GM10266 (cell line): Measurements from ENCODE around the gene GSTM3.
"Not testable (repeated sequence)": the region's sequence is repeated elsewhere in the genome, so short reads cannot be mapped to it uniquely, and the experiment has no call there.

Experiments
- DNase-seq: peaks from one replicate; pipeline ENCODE4 v3.0.0; 2012; ENCODE audit errors: extremely low spot score
- TF ChIP-seq, protein P1 (sequence below): IDR thresholded peaks from 2 replicates; pipeline ENCODE4 v1.5.1; 2012; ENCODE audit warnings: mild to moderate bottlenecking, low read depth; ENCODE audit not compliant: control insufficient read depth, insufficient read depth; ENCODE audit errors: missing control alignments

Gene GSTM3

DNA sequence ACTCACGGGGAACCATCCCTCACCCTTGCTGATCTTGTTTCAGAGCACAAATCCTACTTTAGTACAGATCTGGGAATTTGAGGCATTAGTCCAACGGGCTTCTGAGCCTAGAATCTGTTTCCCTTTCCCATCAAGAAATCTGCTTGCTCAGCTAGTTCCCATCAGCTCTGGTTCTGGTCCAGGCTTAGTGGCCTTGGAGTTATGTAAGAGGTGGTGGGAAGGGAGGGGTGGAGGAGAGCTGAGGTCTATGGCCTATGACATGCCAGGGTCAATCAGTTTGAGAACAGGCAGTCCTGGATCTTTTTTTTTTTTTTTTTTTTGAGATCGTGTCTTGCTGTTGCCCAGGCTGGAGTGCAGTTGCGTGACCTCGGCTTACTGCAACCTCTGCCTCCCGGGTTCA lies 49.1 kb downstream of the GSTM3 start:
- DNase-seq, result no peak
- TF ChIP-seq, protein P1, sequence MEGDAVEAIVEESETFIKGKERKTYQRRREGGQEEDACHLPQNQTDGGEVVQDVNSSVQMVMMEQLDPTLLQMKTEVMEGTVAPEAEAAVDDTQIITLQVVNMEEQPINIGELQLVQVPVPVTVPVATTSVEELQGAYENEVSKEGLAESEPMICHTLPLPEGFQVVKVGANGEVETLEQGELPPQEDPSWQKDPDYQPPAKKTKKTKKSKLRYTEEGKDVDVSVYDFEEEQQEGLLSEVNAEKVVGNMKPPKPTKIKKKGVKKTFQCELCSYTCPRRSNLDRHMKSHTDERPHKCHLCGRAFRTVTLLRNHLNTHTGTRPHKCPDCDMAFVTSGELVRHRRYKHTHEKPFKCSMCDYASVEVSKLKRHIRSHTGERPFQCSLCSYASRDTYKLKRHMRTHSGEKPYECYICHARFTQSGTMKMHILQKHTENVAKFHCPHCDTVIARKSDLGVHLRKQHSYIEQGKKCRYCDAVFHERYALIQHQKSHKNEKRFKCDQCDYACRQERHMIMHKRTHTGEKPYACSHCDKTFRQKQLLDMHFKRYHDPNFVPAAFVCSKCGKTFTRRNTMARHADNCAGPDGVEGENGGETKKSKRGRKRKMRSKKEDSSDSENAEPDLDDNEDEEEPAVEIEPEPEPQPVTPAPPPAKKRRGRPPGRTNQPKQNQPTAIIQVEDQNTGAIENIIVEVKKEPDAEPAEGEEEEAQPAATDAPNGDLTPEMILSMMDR, result no peak

DNA sequence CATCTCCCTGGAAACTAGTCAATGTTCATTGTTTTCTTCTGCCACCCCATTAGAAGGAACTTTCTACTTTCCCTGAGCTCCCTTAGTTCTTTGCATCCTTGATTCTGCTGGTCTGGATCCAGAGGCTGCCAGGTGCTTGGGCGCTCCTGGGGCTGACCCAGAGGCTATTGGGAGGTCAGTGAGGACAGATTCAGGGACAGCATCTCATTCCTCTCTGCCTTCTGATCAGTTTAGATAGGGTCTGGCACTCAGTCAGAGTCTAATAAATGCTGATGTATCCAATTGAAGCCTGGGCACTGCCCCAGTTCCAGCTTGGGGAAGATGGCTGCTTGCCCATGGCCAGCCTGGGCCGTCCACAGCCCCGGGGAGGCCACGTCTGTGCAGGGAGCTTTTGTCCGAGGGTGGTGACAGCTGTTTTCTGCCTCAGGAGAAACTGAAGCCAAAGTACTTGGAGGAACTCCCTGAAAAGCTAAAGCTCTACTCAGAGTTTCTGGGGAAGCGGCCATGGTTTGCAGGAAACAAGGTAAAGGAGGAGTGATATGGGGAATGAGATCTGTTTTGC lies 50.9 kb downstream of the GSTM3 start:
- DNase-seq, result no peak
- TF ChIP-seq, protein P1, result no peak

DNA sequence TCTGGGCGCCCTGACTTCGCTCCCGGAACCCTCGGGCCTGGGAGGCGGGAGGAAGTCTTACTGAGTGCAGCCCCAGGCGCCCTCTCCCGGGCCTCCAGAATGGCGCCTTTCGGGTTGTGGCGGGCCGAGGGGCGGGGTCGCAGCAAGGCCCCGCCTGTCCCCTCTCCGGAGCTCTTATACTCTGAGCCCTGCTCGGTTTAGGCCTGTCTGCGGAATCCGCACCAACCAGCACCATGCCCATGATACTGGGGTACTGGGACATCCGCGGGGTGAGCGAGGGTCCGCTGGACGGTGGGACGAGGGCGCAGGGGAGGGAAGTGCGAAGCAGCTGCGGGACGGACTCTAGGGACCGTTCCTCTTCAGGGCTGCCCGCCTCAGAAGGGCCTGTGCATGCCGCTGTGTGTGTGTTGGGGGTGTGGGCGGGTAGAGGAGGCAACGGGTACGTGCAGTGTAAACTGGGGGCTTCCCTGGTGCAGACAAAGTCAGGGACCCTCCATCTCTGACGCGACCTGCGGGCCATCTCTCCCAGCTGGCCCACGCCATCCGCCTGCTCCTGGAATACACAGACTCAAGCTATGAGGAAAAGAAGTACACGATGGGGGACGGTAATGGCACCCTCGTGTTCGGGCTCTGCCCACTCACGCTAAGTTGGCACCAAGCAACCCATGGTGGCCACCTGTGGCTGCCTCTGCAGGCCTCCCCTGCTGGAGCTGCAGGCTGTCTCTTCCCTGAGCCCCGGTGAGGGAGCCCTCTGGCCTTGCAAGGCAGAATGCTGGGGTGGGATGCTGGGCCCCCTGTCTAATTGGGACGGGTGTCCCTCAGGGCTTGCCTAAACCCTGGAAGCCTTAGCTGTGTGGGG lies 53.0 kb downstream of the GSTM3 start, which contains the start of gene GSTM1:
TSS of gene GSTM1 (plus strand) at position 177 of the 859 bp plus-strand sequence. CDS start at position 234, 57 bp downstream.
- no peak for DNase-seq

DNA sequence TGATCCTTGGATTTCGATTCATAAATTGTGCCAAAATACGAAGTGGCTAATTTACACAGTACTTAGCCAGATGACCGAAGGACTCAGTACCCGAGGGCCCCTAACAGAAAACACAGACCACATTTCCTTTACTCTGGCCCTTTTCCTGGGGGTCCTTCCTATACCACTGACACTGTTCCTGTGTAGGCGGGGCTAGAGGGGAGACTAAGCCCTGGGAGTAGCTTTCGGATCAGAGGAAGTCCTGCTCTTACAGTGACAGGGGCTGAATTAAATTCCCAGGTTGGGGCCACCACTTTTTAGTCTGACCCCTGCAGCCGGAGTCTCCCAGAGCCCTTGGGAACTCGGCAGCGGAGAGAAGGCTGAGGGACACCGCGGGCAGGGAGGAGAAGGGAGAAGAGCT lies 53.7 kb downstream of the GSTM3 start:
- not testable (repeated sequence) for DNase-seq

More for the DNA sequence above, 53.0 kb downstream of the GSTM3 start, which contains the start of gene GSTM1:
- TF ChIP-seq, protein P1, result no peak

DNA sequence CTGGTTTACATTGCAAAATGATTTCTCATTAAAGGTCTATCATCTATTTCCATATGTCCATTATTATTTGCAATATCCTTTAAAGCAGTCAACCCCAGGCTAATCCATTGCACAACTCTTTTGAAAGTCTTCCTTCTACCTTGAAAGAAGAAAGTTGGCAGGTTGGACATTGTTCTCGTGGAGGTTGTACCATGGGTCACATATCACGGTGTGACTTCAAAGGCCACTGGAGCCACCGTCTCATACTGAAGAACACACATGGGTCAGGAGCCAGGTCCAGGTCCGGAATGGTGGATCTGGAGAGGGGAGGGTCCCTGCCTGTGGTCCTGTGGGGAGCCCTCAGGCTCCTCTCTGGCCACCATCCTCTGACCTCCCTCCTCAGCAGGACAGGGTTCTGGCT lies 54.9 kb downstream of the GSTM3 start:
- not testable (repeated sequence) for DNase-seq

DNA sequence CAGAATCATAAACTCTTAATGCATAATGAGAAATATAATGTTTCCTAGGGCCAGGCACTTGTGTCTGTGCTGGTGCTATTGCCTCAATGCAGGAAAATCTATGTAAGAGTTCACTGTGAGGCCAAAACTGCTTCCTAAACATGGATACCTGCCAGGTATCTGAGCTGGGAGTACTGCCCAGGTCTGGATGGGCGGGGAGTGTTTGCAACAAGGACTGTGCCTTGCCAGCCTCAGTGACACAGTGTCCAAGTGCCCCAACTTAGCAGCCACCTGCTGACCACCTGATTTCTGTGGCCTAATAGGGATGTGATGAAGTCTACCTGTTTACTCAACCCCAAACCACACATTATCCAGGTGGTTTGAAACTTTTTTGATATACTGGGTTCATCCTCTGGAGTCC lies 55.4 kb downstream of the GSTM3 start:
- DNase-seq, result not testable (repeated sequence)

DNA sequence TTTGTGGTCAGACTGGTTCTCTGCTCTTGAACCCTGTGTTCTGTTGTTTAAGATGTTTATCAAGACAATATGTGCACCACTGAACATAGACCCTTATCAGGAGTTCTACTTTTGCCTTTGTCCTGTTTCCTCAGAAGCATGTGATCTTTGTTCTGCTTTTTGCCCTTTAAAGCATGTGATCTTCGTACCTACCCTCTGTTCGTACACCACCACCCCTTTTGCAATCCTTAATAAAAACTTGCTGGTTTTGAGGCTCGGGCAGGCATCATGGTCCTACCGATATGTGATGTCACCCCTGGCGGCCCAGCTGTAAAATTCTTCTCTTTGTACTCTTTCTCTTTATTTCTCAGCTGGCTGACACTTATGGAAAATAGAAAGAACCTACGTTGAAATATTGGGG lies 56.1 kb downstream of the GSTM3 start:
- not testable (repeated sequence) for DNase-seq
